Cardiac fibroblast (primary cell): Measurements from ENCODE around the gene RUNX2.

ENCODE experiments used
- DNase-seq, 2 donors: peaks; one replicate each; pipeline versions ENCODE4 v3.0.0 to v3.0.0-alpha.2; 2010; ENCODE audit warnings: low read depth in 2 of 2
- H3K4me3 ChIP-seq, 2 donors: replicated peaks in 1 of 2; 1 replicate in 1 of 2; 2 replicates in 1 of 2; pipeline ENCODE4 v1.5.1; 2011; ENCODE audit warnings: low read depth in 2 of 2, low read length in 2 of 2, mild to moderate bottlenecking in 2 of 2, moderate library complexity in 1 of 2
- TF ChIP-seq, protein P1 (sequence below): IDR thresholded peaks from one replicate; pipeline ENCODE4 v1.5.1; 2011; ENCODE audit warnings: low read depth, mild to moderate bottlenecking, low read length, inconsistent platforms

Gene RUNX2

DNA sequence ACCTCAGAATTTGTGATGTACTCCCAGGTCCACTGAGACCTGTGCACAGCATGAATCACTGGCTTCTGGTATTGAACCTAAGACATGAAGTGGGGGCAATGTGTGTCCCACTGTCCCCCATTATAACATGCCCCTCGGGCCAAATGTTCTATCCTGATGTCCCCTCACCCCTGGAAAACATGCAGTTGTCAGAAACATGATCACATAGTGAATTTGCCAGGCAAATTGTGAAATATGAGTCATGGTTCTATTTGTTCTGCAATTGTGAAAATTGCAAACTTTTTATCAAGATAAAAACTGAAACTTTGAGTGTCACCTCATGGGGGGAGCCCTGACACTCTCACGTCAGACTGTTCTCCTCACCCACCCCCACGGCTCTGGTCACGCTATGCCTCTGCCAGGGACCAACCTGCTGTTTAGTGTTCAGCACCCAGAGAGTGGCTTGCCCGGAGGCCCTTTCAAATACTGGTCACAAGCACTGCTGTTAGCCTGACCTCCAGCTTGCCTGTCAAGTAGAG, 382.2 kb downstream of the RUNX2 start:
- DNase-seq, result peak; percentile 46 to 60

DNA sequence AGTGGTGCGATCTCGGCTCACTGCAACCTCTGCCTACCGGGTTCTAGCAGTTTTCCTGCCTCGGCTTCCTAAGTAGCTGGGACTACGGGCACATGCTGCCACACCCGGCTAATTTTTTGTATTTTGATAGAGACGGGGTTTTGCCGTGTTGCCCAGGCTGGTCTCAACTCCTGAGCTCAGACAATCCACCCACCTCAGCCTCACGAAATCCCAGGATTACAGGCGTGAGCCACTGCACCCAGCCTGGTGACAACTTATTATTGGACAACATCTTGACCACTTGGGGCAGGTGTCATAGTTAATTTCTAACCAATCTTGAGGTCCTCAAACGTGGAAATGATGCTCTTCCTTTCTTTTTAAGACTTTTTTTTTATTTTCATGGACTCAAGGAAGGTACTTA, 383.9 kb downstream of the RUNX2 start:
- DNase-seq, result no peak
- TF ChIP-seq, protein P1, sequence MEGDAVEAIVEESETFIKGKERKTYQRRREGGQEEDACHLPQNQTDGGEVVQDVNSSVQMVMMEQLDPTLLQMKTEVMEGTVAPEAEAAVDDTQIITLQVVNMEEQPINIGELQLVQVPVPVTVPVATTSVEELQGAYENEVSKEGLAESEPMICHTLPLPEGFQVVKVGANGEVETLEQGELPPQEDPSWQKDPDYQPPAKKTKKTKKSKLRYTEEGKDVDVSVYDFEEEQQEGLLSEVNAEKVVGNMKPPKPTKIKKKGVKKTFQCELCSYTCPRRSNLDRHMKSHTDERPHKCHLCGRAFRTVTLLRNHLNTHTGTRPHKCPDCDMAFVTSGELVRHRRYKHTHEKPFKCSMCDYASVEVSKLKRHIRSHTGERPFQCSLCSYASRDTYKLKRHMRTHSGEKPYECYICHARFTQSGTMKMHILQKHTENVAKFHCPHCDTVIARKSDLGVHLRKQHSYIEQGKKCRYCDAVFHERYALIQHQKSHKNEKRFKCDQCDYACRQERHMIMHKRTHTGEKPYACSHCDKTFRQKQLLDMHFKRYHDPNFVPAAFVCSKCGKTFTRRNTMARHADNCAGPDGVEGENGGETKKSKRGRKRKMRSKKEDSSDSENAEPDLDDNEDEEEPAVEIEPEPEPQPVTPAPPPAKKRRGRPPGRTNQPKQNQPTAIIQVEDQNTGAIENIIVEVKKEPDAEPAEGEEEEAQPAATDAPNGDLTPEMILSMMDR, result no peak
- no peak overlapping the region for H3K4me3 ChIP-seq

More for the DNA sequence above, 382.2 kb downstream of the RUNX2 start:
- H3K4me3 ChIP-seq, result no peak overlapping the region
- TF ChIP-seq, protein P1, result no peak

DNA sequence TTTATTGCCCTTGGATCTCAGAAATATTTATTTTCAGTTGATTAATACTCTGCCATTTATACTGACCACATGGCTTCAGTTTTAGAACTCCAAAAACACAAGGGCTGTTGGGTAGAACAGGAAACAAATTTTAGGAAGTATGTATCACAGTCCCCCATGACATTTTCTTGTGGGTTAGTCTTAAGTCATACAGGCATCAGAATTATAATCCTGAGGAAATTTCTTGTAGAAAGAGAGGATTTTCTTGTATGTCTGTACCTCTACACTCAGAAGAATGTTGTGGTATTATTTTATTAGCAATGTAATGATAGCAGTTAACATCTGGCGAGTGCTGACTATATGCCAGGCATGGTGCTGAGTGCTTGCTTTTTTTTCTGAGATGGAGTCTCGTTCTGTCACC, 384.7 kb downstream of the RUNX2 start:
- DNase-seq, result no peak
- TF ChIP-seq, protein P1, result no peak
- no peak overlapping the region for H3K4me3 ChIP-seq
